ENCODE results near the gene C22orf31.
A peak's percentile ranks its signal among the peaks of the same experiment; 100 is the strongest.

DNA sequence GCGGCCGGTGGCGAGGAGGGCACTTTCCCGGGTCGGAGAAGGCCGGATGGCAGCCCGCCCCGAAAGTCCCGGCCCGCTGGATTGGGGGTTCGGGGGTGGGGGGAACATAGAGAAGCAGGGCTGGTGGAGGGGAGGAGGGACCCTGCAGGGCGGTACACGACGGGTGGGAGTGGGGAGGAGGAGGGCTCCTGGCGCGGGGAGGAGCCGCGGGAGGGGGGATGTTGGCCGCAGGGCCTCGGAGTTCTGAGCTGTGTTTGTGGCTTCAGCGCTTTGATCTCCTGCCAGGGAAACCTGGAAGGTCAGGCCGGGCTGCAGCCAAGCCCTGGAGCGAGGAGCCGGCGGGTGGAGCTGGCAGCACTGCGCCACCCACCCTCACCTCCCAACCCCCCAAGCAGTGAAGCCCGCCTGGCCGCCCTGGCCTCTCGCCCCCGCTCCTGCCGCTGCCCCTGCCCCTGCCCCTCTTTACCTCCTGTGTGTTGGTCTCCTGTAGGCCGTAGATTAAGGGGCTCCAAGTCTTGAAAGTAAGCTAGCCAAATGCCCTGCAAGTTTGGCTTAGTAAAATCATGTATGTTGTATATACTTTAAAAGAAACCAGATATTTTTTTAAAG lies 30.9 kb downstream of the C22orf31 start:
- TF ChIP-seq, protein P1, sequence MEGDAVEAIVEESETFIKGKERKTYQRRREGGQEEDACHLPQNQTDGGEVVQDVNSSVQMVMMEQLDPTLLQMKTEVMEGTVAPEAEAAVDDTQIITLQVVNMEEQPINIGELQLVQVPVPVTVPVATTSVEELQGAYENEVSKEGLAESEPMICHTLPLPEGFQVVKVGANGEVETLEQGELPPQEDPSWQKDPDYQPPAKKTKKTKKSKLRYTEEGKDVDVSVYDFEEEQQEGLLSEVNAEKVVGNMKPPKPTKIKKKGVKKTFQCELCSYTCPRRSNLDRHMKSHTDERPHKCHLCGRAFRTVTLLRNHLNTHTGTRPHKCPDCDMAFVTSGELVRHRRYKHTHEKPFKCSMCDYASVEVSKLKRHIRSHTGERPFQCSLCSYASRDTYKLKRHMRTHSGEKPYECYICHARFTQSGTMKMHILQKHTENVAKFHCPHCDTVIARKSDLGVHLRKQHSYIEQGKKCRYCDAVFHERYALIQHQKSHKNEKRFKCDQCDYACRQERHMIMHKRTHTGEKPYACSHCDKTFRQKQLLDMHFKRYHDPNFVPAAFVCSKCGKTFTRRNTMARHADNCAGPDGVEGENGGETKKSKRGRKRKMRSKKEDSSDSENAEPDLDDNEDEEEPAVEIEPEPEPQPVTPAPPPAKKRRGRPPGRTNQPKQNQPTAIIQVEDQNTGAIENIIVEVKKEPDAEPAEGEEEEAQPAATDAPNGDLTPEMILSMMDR (IDR thresholded peaks at IDR 0.05) = no peak
- peak in 2 of 3 donors; percentile 31 to 34 for TF ChIP-seq POLR2A (IDR thresholded peaks at IDR 0.05)
